KMS-11 (cell line): ENCODE results near the gene ERI2.
A peak's percentile ranks its signal among the peaks of the same experiment; 100 is the strongest.

ENCODE experiments used
- H2AFZ ChIP-seq: fragments of 200-600 bp; sonication (generic); 2 replicates; pipeline ENCODE4 v1.6.1; 2016; ENCODE audit warnings: antibody characterized with exemption, mixed run types, low read depth
- H3K27ac ChIP-seq: fragments of 200-600 bp; sonication (generic); 2 replicates; pipeline ENCODE4 v1.6.1; 2016; ENCODE audit warnings: mild to moderate bottlenecking, mixed run types
- H3K27me3 ChIP-seq: fragments of 200-600 bp; sonication (generic); 2 replicates; pipeline ENCODE4 v1.6.1; 2017; ENCODE audit warnings: mild to moderate bottlenecking, low read depth, mixed run types, moderate library complexity; ENCODE audit not compliant: insufficient read depth
- H3K36me3 ChIP-seq: fragments of 200-600 bp; sonication (generic); 2 replicates; pipeline ENCODE4 v1.6.1; 2017; ENCODE audit warnings: mild to moderate bottlenecking, mixed run types; ENCODE audit not compliant: insufficient read depth
- H3K4me1 ChIP-seq: fragments of 200-600 bp; sonication (generic); 2 replicates; pipeline ENCODE4 v1.6.1; 2016; ENCODE audit warnings: mild to moderate bottlenecking, low read depth, mixed run types; ENCODE audit not compliant: poor library complexity, severe bottlenecking
- H3K4me2 ChIP-seq: fragments of 200-600 bp; sonication (generic); 2 replicates; pipeline ENCODE4 v1.7.0; 2016; ENCODE audit warnings: mild to moderate bottlenecking, mixed run types
- H3K4me3 ChIP-seq: fragments of 200-600 bp; sonication (generic); IDR thresholded peaks from 2 replicates; pipeline ENCODE4 v1.6.1; 2017; ENCODE audit warnings: low read depth, low read length, mixed read lengths; ENCODE audit not compliant: insufficient read depth
- H3K79me2 ChIP-seq: fragments of 200-600 bp; sonication (generic); 2 replicates; pipeline ENCODE4 v1.6.1; 2016; ENCODE audit warnings: low read depth, mixed run types; ENCODE audit not compliant: insufficient read depth
- H3K9ac ChIP-seq: fragments of 200-600 bp; sonication (generic); 2 replicates; pipeline ENCODE4 v1.6.1; 2016; ENCODE audit warnings: mild to moderate bottlenecking, mixed run types
- H4K20me1 ChIP-seq: fragments of 200-600 bp; sonication (generic); 2 replicates; pipeline ENCODE4 v1.6.1; 2016; ENCODE audit warnings: mild to moderate bottlenecking, mixed run types; ENCODE audit not compliant: insufficient read depth
- CTCF ChIP-seq: fragments of 200-600 bp; sonication (generic); conservative IDR thresholded peaks from 2 replicates; pipeline ENCODE4 v1.6.1; 2017; ENCODE audit warnings: low read depth, mild to moderate bottlenecking, antibody characterized with exemption, low read length, moderate library complexity, mixed read lengths

Gene ERI2

GRCh38 chr16:20839504-20839903 is 33.2 kb upstream of the ERI2 start:
- H3K79me2 ChIP-seq: no peaks in the 10 kb centered on the region
- H3K27ac ChIP-seq: no peak overlapping the region
- H3K4me2 ChIP-seq: peak overlapping the region; percentile 3; the same call in 1 of the 2 replicates
- no peaks in the 10 kb centered on the region for H3K36me3 ChIP-seq
- no peak for TF ChIP-seq CTCF
- H3K27me3 ChIP-seq: no peaks in the 10 kb centered on the region
- H2AFZ ChIP-seq: no peak overlapping the region
- H3K4me3 ChIP-seq: no peak overlapping the region
- no peaks in the 10 kb centered on the region for H4K20me1 ChIP-seq
- no peak overlapping the region for H3K9ac ChIP-seq
- peaks cover 27% of the 10 kb centered on the region for H3K4me1 ChIP-seq

GRCh38 chr16:20838240-20838639 is 32.0 kb upstream of the ERI2 start:
- H3K36me3 ChIP-seq: no peaks in the 10 kb centered on the region
- no peaks in the 10 kb centered on the region for H3K27me3 ChIP-seq
- no peak overlapping the region for H3K9ac ChIP-seq
- no peak overlapping the region for H3K4me3 ChIP-seq
- H3K4me1 ChIP-seq: peaks cover 14% of the 10 kb centered on the region
- H3K79me2 ChIP-seq: no peaks in the 10 kb centered on the region
- no peaks in the 10 kb centered on the region for H4K20me1 ChIP-seq
- TF ChIP-seq CTCF: no peak
- H3K27ac ChIP-seq: no peak overlapping the region
- no peak overlapping the region for H3K4me2 ChIP-seq
- H2AFZ ChIP-seq: no peak overlapping the region

GRCh38 chr16:20833086-20833485 is 26.8 kb upstream of the ERI2 start:
- Histone ChIP-seq H3K4me2 (no peak overlapping the region), H3K79me2 (no peaks in the 10 kb centered on the region), H3K4me1 (no peaks in the 10 kb centered on the region), H3K27me3 (no peaks in the 10 kb centered on the region), H3K27ac (no peak overlapping the region), H4K20me1 (no peaks in the 10 kb centered on the region), H3K4me3 (no peak overlapping the region), H3K36me3 (no peaks in the 10 kb centered on the region), H3K9ac (no peak overlapping the region), H2AFZ (no peak overlapping the region)
- TF ChIP-seq CTCF: no peak

- Histone ChIP-seq H3K9ac (no peak overlapping the region), H3K4me1 (no peaks in the 10 kb centered on the region), H3K79me2 (no peaks in the 10 kb centered on the region), H3K36me3 (no peaks in the 10 kb centered on the region), H2AFZ (no peak overlapping the region), H3K27ac (no peak overlapping the region), H3K4me2 (no peak overlapping the region), H4K20me1 (no peaks in the 10 kb centered on the region), H3K27me3 (no peaks in the 10 kb centered on the region), H3K4me3 (no peak overlapping the region)
- TF ChIP-seq CTCF: no peak
Observed at GRCh38 chr16:20830372-20830771, 24.1 kb upstream of the ERI2 start.
